ENCODE measurements around the gene PPARG.
"Not testable (repeated sequence)": the region's sequence is repeated elsewhere in the genome, so short reads cannot be mapped to it uniquely, and the experiment has no call there.

Gene PPARG

DNA sequence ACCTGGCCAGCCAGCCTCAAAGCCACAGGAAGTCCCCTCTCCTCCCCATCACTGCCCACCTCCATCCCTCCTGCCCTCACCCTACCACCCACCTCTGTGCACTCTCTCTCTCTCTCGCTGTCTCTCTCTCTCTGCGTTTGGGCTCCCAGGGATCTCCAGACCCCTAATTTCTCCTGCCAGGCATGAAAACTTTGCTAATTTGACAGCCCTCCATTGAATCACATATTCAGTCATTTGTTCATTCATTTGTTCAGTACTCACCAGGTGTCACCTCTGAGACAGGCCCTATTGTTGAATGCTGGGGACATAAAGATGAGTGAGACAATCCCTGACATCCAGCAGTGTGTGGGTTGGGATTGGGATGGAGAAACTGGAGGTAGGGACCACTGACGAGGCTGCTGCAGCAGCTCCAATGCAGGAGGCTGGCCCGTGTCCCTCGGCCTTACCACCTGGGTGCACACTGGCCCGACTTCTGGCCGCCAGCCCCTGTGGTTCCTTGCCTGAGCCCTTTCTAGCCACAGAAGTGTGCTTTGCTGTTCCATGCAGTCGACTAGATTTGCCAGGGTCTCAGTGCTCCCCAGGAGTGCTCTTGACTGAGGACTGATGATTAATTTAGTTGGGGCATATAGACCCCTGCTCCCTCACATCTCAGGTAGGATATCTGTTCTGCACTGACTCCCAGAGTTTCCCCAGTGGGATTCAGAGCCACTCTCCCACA lies 156.8 kb downstream of the PPARG start:
- DNase-seq: no peak

DNA sequence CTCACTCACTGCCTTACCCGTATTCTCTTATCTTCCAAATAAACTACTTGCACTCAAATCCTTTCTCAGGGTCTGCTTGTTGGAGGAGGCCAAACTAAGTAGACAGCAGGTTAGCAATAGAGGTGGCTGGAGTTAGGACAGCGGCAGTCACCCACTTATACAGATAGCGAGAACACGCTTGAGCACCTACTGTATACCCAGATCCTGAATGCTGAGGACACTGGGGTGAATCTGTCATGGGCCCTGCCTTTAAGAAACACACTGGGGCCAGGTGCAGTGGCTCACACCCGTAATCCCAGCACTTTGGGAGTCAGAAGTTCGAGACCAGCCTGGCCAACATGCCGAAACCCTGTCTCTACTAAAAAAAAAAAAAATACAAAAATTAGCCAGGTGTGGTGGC lies 157.4 kb downstream of the PPARG start:
- DNase-seq: no peak

DNA sequence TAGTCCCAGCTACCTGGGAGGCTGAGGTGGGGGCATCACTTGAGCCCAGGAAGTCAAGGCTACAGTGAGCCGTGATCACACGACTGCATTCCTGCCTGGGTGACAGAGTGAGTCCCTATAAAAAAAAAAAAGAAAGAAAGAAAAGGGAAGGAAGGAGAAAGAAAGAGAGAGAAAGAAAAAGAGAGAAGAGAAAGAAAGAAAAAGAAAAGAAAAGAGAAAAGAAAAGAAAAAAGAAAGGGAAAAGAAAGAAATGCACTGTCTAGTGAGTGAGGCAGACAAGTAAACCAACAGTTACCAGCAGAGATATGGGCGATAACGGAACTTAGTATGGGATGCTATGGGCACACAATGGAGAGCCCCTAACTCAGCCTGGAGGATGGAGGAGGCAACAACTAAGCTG lies 158.2 kb downstream of the PPARG start:
- no peak for DNase-seq

DNA sequence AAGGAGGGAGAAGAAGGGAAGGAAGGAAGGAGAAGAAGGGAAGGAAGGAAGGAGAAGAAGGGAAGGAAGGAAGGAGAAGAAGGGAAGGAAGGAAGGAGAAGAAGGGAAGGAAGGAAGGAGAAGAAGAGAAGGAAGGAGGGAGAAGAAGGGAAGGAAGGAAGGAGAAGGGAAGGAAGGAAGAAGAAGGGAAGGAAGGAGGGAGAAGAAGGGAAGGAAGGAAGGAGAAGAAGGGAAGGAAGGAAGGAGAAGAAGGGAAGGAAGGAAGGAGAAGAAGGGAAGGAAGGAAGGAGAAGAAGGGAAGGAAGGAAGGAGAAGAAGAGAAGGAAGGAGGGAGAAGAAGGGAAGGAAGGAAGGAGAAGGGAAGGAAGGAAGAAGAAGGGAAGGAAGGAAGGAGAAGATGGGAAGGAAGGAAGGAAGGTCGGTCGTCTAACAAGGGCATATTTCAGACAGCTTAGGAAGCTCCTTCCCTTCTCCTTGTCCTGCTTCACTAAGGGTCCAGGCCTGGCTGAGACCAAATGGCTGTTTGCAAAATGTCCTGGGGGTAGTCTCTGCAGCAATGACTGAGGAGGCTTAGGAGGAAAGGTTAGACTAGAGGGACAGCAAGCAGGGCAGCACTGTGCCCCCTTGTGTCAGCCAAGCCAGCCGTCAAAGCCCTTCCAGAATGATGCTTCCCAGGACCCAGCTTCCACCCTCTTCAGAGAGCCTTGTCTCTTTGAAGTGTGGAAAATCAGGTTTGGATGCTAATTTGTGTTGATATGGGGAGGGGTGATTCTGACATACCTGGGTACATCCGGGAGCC lies 159.7 kb downstream of the PPARG start:
- DNase-seq: not testable (repeated sequence)

DNA sequence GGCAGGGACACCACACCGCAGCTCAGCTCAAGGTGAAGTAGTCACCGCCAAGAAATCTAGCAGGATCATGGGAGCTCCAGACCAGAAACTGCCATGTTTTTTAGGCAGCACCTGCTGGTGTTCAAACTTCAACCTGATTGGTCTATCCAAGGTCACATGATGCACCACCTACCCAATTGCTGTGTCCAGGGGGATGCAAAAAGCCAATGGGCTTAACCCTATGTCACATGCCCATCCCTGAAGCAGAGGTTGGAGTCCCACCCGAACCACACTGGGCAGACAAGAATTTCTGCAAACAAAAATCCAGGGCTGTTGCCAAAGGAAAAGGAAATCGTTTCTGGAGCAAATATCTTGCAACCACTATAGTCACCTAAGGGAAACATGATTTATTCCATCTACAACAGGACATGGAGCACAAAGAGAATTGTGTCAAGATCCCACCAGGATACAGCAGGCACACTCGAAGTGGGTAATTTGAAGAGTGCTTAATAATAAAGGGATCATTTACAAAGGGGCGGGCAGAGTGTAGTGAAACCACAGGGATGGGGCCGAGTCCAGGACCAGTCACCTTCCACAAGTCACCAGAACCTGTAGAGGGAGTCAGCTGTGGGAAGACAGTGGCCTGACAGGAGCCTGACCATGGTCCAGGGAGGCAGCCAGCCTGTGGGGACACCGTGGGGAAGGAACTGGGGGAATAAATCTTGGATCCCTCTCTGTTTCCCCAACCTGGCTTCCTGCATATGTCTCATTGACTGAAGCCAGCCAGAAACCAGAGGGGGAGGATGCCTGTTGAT lies 161.2 kb downstream of the PPARG start:
- no peak for DNase-seq

DNA sequence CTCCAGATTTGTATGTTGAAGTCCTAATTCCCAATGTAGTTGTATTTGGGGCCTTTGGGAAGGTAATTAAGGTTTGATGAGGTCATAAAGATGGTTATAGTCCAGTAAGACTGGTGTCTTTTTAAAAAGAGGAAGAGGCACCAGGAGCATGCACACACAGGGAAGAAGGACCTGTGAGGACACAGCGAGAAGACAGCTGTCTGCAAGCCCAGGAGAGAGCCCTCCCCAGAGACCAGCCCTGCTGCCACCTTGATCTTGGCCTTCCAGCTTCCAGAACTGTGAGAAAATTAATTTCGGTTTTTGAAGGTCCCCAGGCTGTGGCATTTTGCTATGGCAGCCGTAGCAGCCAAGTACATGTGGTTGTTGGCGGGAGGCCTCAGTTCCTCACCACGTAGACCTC lies 162.6 kb downstream of the PPARG start:
- DNase-seq: no peak

DNA sequence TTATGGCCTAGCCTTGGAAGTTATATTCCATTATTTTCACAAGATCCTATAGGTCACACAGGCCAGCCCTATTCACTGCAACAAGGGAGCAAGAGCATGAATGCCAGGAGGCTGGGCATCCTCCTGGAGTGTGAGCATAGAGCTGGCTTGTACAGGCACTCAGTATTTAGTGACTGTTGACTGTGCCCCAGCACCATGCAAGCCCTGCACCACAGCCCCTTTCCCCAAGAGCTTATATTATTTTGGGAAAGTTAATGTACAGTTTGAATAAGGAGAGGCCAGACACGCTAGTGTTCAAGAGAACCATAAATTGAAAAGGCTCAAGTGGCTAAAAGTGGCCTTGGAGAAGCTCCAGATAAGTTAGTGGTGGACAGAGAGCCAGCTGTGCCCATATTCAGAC lies 163.1 kb downstream of the PPARG start:
- DNase-seq: no peak

DNA sequence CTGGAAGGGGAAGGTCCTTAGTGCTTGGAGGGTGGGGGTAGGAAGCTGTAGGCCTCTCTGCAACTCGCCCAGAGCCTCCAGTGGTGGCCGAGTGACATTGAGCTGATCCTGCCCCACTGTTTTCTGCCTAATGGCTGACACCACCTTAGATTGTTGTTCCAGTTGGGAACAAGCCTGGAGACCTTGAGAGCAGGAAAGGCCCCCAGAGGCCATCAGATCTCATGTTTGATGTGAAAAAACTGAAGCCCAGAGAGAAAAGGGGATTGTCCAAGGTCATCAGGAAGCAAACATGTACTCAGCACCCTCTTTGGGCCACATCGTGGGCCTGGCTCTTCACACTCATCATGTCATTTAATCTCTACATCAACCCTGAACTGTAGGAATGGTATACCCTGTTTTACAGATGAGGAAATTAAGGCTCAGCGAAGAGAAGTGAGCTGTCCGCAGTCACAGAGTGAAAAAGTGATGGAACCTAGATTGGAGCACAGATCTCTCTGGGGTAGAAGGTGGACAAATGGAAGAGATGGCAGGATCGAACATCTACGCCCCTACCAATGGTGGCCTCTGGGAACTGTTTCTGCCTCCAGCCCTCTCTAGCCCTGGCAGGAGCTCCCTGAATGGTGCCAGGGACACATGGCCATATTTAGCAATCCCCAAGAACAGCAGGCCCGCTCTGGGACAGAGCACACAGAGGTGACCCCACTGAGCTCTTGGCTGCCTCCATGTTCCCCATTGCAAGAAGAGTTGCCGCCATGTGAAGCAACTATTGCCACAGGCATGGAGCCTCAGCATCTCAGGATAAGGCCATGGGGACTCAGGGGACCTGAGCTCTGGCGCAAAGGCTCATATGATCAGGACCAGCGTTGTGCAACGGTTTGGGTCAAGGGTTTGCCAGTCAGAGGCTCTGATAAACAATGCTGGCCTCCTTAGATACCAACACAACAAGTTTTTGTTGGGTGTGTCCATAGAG lies 163.8 kb downstream of the PPARG start:
- no peak for DNase-seq

DNA sequence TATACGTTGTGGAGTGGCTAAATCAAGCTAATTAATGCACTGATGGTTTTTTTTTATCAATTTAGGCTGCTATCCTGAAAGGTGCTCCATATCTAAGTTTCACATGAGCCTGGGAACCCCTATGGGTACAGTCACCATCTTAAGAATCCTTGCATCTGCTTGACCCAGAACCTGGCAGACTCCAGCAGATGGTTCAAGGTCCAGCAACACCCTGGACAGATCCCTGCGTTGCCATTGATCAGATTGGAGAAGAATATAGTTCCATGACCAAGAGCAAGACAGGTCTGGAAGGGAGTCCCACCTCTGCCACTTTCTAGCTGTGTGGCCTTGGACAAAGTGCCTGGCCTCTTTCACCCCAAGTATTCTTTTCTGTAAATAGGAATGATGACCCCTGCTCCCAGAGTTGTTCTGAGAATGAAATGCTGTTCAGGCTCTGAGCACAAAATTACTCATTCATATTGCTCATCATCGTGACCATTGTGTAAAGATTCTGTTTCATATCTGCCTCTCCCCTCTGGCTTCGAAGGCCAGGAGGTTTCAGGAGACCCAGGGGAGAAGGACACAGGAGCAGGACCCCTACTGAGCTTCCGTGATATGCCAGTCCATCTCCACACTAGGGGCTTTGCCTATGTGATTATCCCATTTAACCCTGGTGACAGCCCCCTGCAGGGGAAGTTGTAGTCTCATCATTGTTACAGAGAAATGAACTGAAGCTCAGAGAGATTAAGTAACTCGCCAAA lies 165.4 kb downstream of the PPARG start:
- DNase-seq: no peak

DNA sequence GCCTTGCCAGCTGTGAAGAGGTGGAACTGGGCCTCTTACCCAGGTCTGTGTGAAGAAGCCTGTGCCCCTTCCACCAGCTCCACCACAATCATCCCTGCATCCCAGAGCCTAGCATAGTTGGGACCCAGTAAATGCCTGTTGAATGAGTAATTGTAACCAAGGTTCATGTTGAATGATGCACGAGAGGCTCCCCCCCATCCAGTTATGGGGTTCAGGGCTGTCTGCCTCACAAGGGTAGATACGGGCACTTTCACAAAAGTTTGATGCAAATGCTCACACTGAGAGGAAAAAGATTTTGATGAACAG lies 165.9 kb downstream of the PPARG start:
- DNase-seq: no peak

DNA sequence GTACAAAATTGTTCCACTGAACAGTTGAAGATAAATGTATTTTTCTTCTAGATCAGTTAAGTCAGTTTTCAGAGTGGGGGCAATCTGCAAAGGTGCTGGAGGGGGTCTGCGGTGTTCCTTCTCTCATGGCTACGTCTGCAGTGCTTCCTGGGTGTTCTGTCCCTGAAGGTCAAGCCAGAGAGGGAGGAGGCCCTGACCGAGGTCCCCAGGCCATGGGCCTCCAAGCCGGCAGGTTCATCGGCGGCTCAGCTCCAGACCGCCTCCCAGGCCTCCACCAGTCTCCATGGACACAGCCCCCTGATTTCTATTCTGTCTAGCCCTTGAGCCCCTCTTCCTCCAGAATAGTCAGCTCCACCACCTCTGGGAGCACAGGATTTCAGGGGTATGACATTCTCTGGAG lies 166.9 kb downstream of the PPARG start:
- DNase-seq: no peak

DNA sequence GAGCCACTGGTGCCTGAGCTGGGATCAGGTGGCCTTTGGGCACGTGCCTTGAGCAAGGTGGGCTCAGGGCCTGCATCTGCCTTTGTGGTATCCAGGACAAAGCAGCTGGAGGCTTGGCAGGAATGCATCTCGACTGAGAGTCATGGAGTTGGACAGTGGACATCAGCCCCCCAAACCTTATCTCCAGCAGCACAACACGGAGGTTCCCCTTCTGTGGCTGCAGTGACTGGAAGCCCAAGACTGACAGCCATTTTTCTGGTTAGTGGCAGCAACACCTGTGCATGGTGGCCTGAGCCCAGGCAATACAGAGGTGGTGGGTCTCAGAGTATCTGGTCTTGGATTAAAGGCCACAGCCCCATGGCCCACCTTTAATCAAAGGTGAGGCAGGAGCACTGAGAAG lies 167.6 kb downstream of the PPARG start:
- DNase-seq: no peak

DNA sequence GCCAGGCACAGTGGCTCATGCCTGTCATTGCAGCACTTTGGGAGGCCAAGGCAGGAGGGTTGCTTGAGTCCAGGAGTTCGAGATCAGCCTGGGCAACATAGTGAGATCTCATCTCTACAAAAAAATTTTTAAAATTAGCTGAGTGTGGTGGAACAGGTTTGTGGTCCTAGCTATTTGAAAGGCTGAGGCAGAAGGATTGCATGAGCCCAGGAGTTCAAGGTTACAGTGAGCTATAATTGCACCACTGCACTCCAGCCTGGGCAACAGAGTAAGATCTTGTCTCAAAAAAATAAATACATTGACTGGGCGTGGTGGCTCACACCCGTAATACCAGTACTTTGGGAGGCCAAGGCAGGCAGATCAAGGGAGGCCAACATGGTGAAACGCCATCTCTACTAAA lies 168.5 kb downstream of the PPARG start:
- not testable (repeated sequence) for DNase-seq

DNA sequence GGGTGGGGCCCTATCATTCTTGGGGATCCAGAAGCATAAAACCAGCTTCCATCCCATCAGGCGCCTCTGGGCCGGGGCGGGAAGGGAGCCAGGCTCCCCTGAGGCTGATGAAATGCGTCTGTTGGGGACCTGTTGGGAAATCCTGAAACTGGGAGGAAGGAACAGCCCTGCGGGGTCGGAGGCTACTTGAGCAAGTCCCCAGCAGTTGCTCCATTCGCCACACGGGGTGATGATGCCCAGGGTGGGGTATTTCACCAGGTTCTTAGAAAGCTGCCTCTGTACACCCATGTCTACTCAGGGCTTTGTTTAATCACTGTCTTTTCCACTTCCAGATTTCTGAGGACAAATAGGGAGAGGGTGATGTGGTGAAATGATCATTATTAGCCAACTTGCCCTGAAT lies 170.0 kb downstream of the PPARG start:
- DNase-seq: no peak

DNA sequence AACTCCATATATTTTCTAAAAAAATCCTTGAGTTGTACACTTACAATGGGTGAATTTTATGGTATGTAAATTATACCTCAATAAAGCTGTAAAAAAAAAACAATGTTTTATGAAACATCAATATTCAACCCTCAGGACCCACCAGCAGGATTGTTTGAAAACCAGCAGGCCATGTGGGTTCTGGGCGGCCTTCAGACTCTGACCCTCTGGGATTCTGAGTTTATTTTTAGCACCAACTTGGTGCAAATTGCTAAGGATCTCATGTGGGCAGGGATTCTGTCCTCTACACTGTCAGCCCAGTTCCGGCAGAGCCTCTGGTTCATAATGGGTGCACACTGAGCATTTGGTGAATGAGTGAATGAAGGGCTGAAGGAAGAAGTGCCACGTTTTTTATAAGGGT lies 171.3 kb downstream of the PPARG start:
- DNase-seq: no peak

DNA sequence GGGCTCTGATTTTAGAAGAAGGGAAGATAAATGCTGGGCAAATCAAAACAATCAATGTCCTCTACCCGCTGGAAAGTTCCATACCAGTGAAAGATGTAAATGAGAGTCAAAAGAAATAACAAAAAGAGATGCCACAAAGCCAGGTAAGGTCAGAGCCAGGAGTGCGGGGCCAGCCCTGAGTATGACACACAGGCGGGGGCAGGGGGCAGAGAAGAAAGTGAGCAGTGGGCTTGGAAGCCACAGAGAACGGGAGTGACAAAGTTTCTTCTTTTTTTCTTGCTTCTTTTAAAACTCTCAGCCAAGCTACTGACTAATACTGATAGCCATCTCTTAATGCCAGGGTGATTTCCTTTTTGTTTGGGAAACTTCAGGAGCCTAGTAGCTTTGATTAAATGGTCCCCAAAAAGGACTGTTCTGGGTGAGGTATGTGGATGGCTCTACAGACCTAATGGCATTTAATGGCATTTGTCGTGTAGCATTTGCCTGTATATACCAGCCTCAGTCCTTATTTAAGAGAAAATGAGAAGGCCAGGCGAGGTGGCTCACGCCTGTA lies 172.3 kb downstream of the PPARG start:
- DNase-seq: no peak

DNA sequence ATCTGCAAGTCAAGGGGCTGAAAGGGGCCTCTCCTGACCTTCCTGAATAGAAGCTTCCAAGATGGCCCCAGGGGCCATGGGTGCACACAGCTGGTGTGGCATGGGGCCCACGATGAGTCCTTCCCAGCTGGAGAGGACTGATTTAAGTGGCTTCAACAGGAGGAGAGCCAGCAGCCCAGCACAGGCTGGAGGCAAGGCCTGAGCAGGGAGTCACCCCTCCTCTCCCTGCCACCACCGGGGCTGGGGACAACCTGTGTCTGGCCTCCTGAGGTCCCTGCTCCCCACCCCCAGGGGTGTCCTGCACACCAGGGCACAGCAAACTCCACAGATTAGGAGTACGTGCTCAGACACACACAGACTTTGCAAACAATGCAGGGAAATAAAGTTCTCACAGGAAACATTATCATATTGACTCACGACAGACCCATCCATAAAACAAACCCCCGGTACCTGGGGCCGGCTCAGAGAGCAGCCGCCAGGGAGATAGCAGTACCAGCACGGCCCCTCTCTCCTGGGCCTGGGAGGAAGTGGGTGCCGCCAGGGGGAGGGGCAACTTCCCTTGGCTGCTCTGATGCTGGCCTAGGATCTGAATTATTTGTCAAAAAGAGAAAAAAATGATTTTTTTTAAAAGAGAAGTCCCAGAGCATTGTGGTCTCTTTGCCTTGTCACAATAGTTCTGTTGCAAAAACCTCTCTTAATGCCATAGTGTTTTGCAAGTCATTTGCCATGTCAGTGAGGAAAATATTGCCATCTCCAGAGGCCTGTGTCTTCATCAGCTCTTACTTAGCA lies 173.5 kb downstream of the PPARG start:
- no peak for DNase-seq

DNA sequence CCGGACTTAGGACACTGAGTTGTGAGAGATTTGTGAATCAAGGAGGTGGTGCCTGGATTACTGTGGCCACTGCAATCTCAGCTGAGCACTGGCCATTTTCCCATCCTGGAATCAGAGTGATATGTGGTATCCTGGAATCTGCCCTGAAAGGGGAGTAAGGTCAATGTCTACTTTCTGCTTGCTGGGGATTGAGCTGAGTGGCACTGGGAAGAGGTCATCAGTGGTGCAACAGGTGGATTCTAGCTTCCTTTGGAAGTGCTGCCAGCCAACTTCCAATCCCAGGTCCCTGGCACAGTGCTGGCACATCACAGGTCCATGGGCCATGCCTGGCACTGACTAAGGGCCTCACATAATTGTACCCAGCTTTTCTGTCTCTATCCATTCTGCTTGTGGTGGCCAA lies 174.8 kb downstream of the PPARG start:
- no peak for DNase-seq

DNA sequence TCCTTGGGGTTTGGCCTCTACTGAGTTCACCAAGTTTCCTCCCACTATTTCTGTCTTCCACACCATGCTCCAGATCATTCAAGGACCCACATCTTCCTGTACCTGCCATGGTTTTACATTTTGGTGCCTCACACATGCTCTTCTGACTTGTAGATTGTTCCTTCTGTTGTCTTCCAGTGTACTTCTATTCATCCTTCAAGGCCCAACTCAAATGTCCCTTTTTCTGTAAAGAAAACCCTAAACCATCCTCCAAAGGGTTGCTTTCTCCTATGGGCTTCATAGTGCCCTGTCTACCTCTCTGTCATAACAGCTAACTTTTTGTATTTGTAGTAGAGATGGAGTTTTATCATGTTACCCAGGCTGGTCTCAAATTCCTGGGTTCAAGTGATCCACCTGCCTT lies 175.3 kb downstream of the PPARG start:
- no peak for DNase-seq

DNA sequence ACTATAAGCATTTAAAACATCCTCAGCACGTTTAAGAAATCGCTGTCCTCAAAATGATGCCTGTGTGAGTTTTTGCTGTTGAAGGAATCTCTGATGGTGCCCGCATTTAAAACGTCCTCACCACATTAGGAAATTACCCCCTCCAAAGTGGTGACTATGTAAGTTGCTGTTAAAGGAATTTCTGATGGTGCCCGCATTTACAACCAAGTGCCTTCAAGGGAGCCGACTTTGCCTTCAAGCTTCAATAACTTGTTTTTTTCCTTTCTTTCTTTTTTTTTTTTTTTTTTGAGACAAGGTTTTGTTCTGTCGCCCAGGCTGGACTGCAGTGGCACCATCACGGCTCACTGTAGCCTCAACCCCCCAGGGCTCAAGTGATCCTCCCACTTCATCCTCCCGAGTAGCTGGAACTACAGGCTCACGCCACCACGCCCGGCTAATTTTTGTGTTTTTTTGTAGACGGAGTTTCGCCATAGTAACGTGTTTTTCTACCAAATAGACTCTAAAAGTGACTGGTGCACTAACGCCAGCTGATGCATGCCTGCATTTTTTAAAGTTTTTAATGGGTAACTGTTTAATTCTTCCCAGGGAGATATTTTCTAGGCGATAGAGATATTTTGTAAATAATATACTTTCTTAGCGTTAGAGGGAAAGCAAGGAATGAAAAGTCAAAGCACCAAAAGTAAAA lies 176.4 kb downstream of the PPARG start:
- no peak for DNase-seq
